Activated naive CD8-positive, alpha-beta T cell treated with anti-CD3 and anti-CD28 coated beads, Interleukin-2, amount 10 ng/mL, durations not matched to agents 7 days and 5 days (primary cell): ENCODE results near the gene NUP62. TPM values are rescaled to one million over a fixed set of nuclear protein-coding genes. Genes with fewer than 3 reads are reported as not detected.
"Not testable (repeated sequence)": the region's sequence is repeated elsewhere in the genome, so short reads cannot be mapped to it uniquely, and the experiment has no call there.

Experiments
- ATAC-seq: fragments of 150-1000 bp; cut with Tn5 transposase; one replicate; pipeline ENCODE4 v1.10.0; 2021; ENCODE audit warnings: low read depth, moderate library complexity
- POLR2A ChIA-PET: fragments of 350-600 bp; sonication (Branson Sonifier 250); formaldehyde crosslinking; loops from one replicate; lab custom pipeline; 2021; ENCODE audit warnings: antibody characterized with exemption; lab: Charles Lee
- DNase-seq: peaks from one replicate; pipeline ENCODE4 v3.0.0; 2021
- H3K27ac Mint-ChIP-seq: one replicate; pipeline ENCODE4 v1.8.0; 2022; ENCODE audit warnings: mild to moderate bottlenecking, mixed read lengths
- H3K27me3 Mint-ChIP-seq: one replicate; pipeline ENCODE4 v1.8.0; 2022; ENCODE audit warnings: mild to moderate bottlenecking, moderate library complexity, mixed read lengths
- H3K36me3 Mint-ChIP-seq: one replicate; pipeline ENCODE4 v1.8.0; 2021; ENCODE audit warnings: mild to moderate bottlenecking, mixed read lengths
- H3K4me1 Mint-ChIP-seq: one replicate; pipeline ENCODE4 v1.8.0; 2021; ENCODE audit warnings: mixed read lengths
- H3K4me3 Mint-ChIP-seq: one replicate; pipeline ENCODE4 v1.8.0; 2022; ENCODE audit warnings: mild to moderate bottlenecking, moderate library complexity, mixed read lengths
- H3K9me3 Mint-ChIP-seq: one replicate; pipeline ENCODE4 v1.8.0; 2021; ENCODE audit warnings: mixed read lengths
- total RNA-seq, 2 experiments: library from RNA; stranded (reverse); gene quantifications; one replicate each; pipeline ENCODE4 v1.2.3, GENCODE V29; 2021

The NUP62 gene
- total RNA-seq: 100 to 1,000 TPM in 1 of 2 experiments, 10 to 100 TPM in 1; 94.2 to 105 TPM

GRCh38 chr19:49929121-49929610, at the start of gene NUP62, which contains the start of gene ATF5:
Gene NUP62 (minus strand): TSS chr19:49929504. CDS start chr19:49909807, 19,697 bp downstream.
Gene ATF5 (plus strand): TSS chr19:49929205. CDS start chr19:49930851, 1,646 bp downstream.
- Mint-ChIP-seq H3K4me3 (peak within 1 kb of the TSS; percentile 99), H3K4me1 (peaks cover 44% of the 10 kb centered on the region), H3K9me3 (peaks cover 3% of the 10 kb centered on the region), H3K36me3 (peaks cover 31% of the 10 kb centered on the region), H3K27me3 (no peaks in the 10 kb centered on the region), H3K27ac (peak within 1 kb of the TSS; percentile 98)
- ATAC-seq (peak; percentile 59), DNase-seq (peak; percentile 98)
- POLR2A ChIA-PET: interaction anchor here (0.6 to 2.8 kb wide), 22 partner anchors 11 to 876 kb away, joined by 3 to 20 read pairs (median 6); partner anchors contain the start of genes AKT1S1, AP2A1, IL4I1 and PTOV1

GRCh38 chr19:49978324-49978723, 49.0 kb upstream of the NUP62 start:
- DNase-seq: no peak
- Mint-ChIP-seq H3K36me3 (peaks cover 5% of the 10 kb centered on the region), H3K9me3 (no peaks in the 10 kb centered on the region), H3K4me1 (no peaks in the 10 kb centered on the region), H3K4me3 (no peak overlapping the region), H3K27me3 (no peaks in the 10 kb centered on the region), H3K27ac (no peak overlapping the region)
- no peak for ATAC-seq
- POLR2A ChIA-PET: no interaction called here

GRCh38 chr19:49977881-49978280, 48.6 kb upstream of the NUP62 start:
- POLR2A ChIA-PET: no interaction called here
- no peaks in the 10 kb centered on the region for H3K27me3 Mint-ChIP-seq
- no peaks in the 10 kb centered on the region for H3K9me3 Mint-ChIP-seq
- peaks cover 5% of the 10 kb centered on the region for H3K36me3 Mint-ChIP-seq
- no peak overlapping the region for H3K27ac Mint-ChIP-seq
- H3K4me3 Mint-ChIP-seq: no peak overlapping the region
- no peak for DNase-seq
- no peaks in the 10 kb centered on the region for H3K4me1 Mint-ChIP-seq
- no peak for ATAC-seq

GRCh38 chr19:49977076-49977475, 47.8 kb upstream of the NUP62 start:
- ATAC-seq: no peak
- Mint-ChIP-seq H3K4me3 (no peak overlapping the region), H3K4me1 (no peaks in the 10 kb centered on the region), H3K27ac (no peak overlapping the region), H3K36me3 (peaks cover 5% of the 10 kb centered on the region), H3K27me3 (no peaks in the 10 kb centered on the region), H3K9me3 (no peaks in the 10 kb centered on the region)
- POLR2A ChIA-PET: no interaction called here
- no peak for DNase-seq

GRCh38 chr19:49976496-49976895, 47.2 kb upstream of the NUP62 start:
- Mint-ChIP-seq H3K9me3 (no peaks in the 10 kb centered on the region), H3K27ac (no peak overlapping the region), H3K36me3 (peaks cover 3% of the 10 kb centered on the region), H3K4me3 (no peak overlapping the region), H3K4me1 (no peaks in the 10 kb centered on the region), H3K27me3 (no peaks in the 10 kb centered on the region)
- ATAC-seq (no peak), DNase-seq (no peak)
- POLR2A ChIA-PET: interaction anchor here (0.6 kb wide), 1 partner anchor 20 kb away, joined by 4 read pairs; no protein-coding TSS in a partner anchor

GRCh38 chr19:49975051-49975450, 45.7 kb upstream of the NUP62 start:
- Mint-ChIP-seq H3K4me3 (no peak overlapping the region), H3K27me3 (peaks cover under 1% of the 10 kb centered on the region), H3K36me3 (peaks cover 2% of the 10 kb centered on the region), H3K9me3 (no peaks in the 10 kb centered on the region), H3K27ac (no peak overlapping the region), H3K4me1 (no peaks in the 10 kb centered on the region)
- no peak for DNase-seq
- POLR2A ChIA-PET: no interaction called here
- no peak for ATAC-seq

- no peak overlapping the region for H3K27ac Mint-ChIP-seq
- ATAC-seq (no peak), DNase-seq (no peak)
- no peak overlapping the region for H3K4me3 Mint-ChIP-seq
- H3K36me3 Mint-ChIP-seq: peaks cover 2% of the 10 kb centered on the region
- H3K4me1 Mint-ChIP-seq: no peaks in the 10 kb centered on the region
- H3K9me3 Mint-ChIP-seq: no peaks in the 10 kb centered on the region
- POLR2A ChIA-PET: interaction anchor here (0.7 kb wide), 1 partner anchor 88 kb away, joined by 3 read pairs; no protein-coding TSS in a partner anchor
- peaks cover 2% of the 10 kb centered on the region for H3K27me3 Mint-ChIP-seq
Measured at GRCh38 chr19:49973987-49974386, 44.7 kb upstream of the NUP62 start.

- POLR2A ChIA-PET: no interaction called here
- H3K4me3 Mint-ChIP-seq: no peak overlapping the region
- no peaks in the 10 kb centered on the region for H3K9me3 Mint-ChIP-seq
- no peak overlapping the region for H3K27ac Mint-ChIP-seq
- DNase-seq (no peak), ATAC-seq (no peak)
- H3K4me1 Mint-ChIP-seq: peaks cover 2% of the 10 kb centered on the region
- H3K27me3 Mint-ChIP-seq: peaks cover 2% of the 10 kb centered on the region
- H3K36me3 Mint-ChIP-seq: peaks cover 2% of the 10 kb centered on the region
Measured at GRCh38 chr19:49972841-49973240, 43.5 kb upstream of the NUP62 start.

GRCh38 chr19:49971991-49972411, 42.7 kb upstream of the NUP62 start:
- no peaks in the 10 kb centered on the region for H3K9me3 Mint-ChIP-seq
- peaks cover 2% of the 10 kb centered on the region for H3K4me1 Mint-ChIP-seq
- H3K27ac Mint-ChIP-seq: no peak overlapping the region
- H3K27me3 Mint-ChIP-seq: peaks cover 2% of the 10 kb centered on the region
- H3K36me3 Mint-ChIP-seq: peaks cover 2% of the 10 kb centered on the region
- POLR2A ChIA-PET: no interaction called here
- H3K4me3 Mint-ChIP-seq: no peak overlapping the region
- ATAC-seq (no peak), DNase-seq (no peak)

- DNase-seq, ATAC-seq, H3K9me3 Mint-ChIP-seq, H3K27ac Mint-ChIP-seq, POLR2A ChIA-PET, H3K4me1 Mint-ChIP-seq, H3K27me3 Mint-ChIP-seq, H3K4me3 Mint-ChIP-seq, H3K36me3 Mint-ChIP-seq: not testable (repeated sequence)
Measured at GRCh38 chr19:49969355-49969754, 40.1 kb upstream of the NUP62 start.

- H3K27me3 Mint-ChIP-seq: peaks cover 6% of the 10 kb centered on the region
- no peak overlapping the region for H3K4me3 Mint-ChIP-seq
- ATAC-seq: no peak
- no peak overlapping the region for H3K27ac Mint-ChIP-seq
- no peaks in the 10 kb centered on the region for H3K36me3 Mint-ChIP-seq
- no peak for DNase-seq
- POLR2A ChIA-PET: no interaction called here
- peaks cover 2% of the 10 kb centered on the region for H3K4me1 Mint-ChIP-seq
- H3K9me3 Mint-ChIP-seq: no peaks in the 10 kb centered on the region
Measured at GRCh38 chr19:49968279-49968922, 39.1 kb upstream of the NUP62 start.

- H3K27me3 Mint-ChIP-seq, H3K4me1 Mint-ChIP-seq, POLR2A ChIA-PET, H3K4me3 Mint-ChIP-seq, ATAC-seq, H3K36me3 Mint-ChIP-seq, DNase-seq, H3K27ac Mint-ChIP-seq, H3K9me3 Mint-ChIP-seq: not testable (repeated sequence)
Measured at GRCh38 chr19:49960980-49961379, 31.7 kb upstream of the NUP62 start, which contains the start of gene SIGLEC11. Gene SIGLEC11 (minus strand): TSS chr19:49961172. CDS start chr19:49961081, 91 bp downstream.

- H3K27me3 Mint-ChIP-seq, DNase-seq, H3K9me3 Mint-ChIP-seq, ATAC-seq, POLR2A ChIA-PET, H3K36me3 Mint-ChIP-seq, H3K4me3 Mint-ChIP-seq, H3K4me1 Mint-ChIP-seq, H3K27ac Mint-ChIP-seq: not testable (repeated sequence)
Measured at GRCh38 chr19:49959892-49960291, 30.6 kb upstream of the NUP62 start.

GRCh38 chr19:49958596-49958995, 29.3 kb upstream of the NUP62 start:
- H3K4me3 Mint-ChIP-seq, H3K27ac Mint-ChIP-seq, H3K9me3 Mint-ChIP-seq, POLR2A ChIA-PET, DNase-seq, H3K36me3 Mint-ChIP-seq, H3K4me1 Mint-ChIP-seq, ATAC-seq: not testable (repeated sequence)
- H3K27me3 Mint-ChIP-seq: peaks cover 15% of the 10 kb centered on the region
